ENCODE results near the gene KRTAP9-6.
"Not testable (repeated sequence)": the region's sequence is repeated elsewhere in the genome, so short reads cannot be mapped to it uniquely, and the experiment has no call there.

KRTAP9-6 gene, protein sequence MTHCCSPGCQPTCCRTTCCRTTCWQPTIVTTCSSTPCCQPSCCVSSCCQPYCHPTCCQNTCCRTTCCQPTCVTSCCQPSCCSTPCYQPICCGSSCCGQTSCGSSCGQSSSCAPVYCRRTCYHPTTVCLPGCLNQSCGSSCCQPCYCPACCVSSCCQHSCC

GRCh38 chr17:41265078-41265477, at the start of gene KRTAP9-6:
TSS of gene KRTAP9-6 (plus strand) at chr17:41265378. CDS start at chr17:41265378, 0 bp downstream.
- DNase-seq (ENCODE audit: low spot score), result no peak

DNA sequence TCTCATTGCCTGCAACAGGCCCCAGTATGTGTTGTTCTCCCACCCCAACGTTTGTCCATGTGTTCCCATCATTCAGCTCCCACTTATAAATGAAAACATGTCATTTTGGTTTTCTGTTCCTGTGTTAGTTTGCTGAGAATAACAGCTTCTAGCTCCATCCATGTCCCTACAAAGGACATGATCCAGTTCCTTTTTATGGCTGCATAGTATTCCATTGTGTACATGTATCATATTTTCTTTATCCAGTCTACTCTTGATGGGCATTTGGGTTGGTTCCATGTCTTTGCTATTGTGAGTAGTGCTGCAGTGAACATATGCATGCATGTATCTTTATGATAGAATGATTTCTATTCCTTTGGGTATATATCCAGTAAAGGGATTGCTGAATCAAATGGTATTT, 49.5 kb upstream of the KRTAP9-6 start:
- DNase-seq (ENCODE audit: low spot score), result no peak

DNA sequence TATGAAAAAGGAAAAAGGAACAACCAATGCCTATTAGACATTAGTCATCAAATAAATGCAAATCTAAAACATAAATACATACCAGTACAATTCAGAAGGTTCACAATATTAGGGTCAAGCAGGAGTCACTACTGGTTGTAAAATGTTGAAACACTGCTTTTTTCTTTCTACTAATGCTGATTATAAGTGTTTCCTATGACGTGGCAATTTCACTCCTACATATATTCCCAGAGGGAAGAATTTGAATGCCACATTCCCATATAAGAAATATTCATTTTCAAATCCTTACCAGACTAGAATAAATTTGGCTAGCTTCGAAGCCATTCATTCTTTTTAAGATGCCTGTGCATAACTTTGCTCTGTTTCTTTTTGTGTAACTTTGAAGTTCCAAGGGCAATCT, 41.4 kb upstream of the KRTAP9-6 start:
- DNase-seq (ENCODE audit: low spot score), result no peak

DNA sequence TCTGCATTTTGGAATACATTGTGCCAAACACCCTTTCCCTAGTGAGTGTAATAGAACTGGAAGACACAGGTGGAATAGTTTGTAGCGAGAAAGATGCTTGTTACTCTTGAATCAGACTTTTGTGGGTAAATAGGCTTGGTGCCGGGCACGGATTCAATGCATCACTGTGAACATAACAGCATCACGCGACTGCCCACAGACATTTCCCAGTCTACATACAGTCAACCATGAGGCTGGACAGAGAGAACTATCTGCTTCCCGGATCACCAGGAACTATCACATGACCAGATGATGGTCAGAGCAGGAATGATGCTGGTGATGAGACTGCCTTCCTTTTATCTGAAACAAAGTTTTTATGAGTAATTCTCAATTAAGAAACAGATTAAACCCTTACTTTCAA, 39.1 kb upstream of the KRTAP9-6 start:
- DNase-seq (ENCODE audit: low spot score), result no peak

DNA sequence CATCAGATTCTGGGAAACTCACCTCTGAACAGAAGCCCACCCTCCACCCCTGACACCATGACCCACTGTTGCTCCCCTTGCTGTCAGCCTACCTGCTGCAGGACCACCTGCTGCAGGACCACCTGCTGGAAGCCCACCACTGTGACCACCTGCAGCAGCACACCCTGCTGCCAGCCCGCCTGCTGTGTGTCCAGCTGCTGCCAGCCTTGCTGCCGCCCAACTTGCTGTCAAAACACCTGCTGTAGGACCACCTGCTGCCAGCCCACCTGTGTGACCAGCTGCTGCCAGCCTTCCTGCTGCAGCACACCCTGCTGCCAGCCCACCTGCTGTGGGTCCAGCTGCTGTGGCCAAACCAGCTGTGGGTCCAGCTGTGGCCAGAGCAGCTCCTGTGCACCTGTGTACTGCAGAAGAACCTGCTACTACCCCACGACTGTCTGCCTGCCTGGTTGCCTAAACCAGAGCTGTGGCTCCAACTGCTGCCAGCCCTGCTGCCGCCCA, 38.5 kb upstream of the KRTAP9-6 start, which contains the start of gene KRTAP9-2:
KRTAP9-2 (plus strand) TSS at position 51 of the 498 bp plus-strand sequence; CDS start at position 58, 7 bp downstream.
- DNase-seq (ENCODE audit: low spot score), result not testable (repeated sequence)

DNA sequence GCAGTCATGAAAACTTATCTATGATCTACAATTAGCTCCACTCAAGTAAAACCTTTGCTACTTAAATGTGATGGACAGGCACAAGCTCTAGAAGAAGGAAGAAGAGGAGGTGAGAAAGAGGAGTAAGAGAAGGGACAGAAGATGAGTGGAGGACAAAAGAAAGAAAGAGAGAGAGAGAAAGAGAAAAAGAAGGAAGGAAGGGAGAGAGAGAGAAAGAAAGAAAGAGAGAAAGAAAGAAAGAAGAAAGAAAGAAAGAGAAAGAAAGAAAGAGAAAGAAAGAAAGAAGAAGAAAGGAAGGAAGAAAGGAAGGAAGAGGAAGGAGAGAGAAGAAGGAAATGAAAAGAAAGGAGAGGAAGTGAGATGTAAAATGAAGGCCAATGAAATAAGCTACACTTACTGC, 35.1 kb upstream of the KRTAP9-6 start:
- no peak for DNase-seq (ENCODE audit: low spot score)

DNA sequence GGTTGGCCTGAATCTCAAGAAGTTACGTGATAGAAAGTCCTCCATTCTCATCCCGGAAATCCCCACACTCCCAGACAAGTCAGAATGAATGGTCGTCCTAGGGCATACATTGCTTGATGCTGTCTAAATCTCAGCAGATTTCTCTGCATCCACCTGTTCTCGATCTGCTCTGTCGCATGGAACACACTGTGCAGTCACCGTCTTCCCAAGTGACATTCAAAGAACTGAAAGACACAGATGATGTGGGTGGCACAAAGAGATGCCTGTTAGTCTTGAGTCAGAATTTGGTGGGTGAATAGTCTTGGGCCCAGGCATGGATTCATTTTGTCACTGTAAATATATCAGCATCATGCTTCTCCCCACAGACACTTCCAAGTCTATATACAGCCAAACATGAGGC, 33.4 kb upstream of the KRTAP9-6 start:
- DNase-seq (ENCODE audit: low spot score), result no peak

- not testable (repeated sequence) for DNase-seq (ENCODE audit: low spot score)
Observed at GRCh38 chr17:41232399-41233105, 32.6 kb upstream of the KRTAP9-6 start, which contains the start of gene KRTAP9-3. TSS of gene KRTAP9-3 (plus strand) at chr17:41232449. CDS start at chr17:41232502, 53 bp downstream.

GRCh38 chr17:41237116-41237515, 28.1 kb upstream of the KRTAP9-6 start:
- not testable (repeated sequence) for DNase-seq (ENCODE audit: low spot score)

- DNase-seq (ENCODE audit: low spot score), result not testable (repeated sequence)
Observed at GRCh38 chr17:41237949-41238437, 27.2 kb upstream of the KRTAP9-6 start, which contains the start of gene KRTAP9-8. TSS of gene KRTAP9-8 (plus strand) at chr17:41237999. CDS start at chr17:41238052, 53 bp downstream.

- DNase-seq (ENCODE audit: low spot score), result not testable (repeated sequence)
Observed at GRCh38 chr17:41246995-41247787, 18.0 kb upstream of the KRTAP9-6 start.

GRCh38 chr17:41249637-41250240, 15.4 kb upstream of the KRTAP9-6 start, which contains the start of gene KRTAP9-4:
TSS of gene KRTAP9-4 (plus strand) at chr17:41249687. CDS start at chr17:41249721, 34 bp downstream.
- not testable (repeated sequence) for DNase-seq (ENCODE audit: low spot score)

DNA sequence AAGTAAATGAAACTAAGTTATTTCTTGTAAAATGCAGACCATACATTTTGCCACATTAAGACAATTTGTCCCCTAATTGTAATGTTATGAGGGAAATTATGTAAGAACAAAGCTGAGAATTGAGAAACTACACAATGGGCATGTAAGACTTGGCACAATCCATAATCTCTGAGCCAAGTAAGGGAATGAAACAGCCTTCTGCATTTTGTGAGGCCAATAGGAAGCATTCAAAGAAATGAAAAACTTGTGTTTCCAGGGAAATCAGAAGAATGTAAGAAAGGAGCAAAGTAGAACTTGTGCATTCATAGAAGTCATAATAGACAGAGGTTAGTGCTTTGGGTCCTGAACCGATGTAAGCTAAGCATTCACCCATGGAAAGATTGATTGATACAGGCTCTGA, 13.9 kb upstream of the KRTAP9-6 start:
- no peak for DNase-seq (ENCODE audit: low spot score)

DNA sequence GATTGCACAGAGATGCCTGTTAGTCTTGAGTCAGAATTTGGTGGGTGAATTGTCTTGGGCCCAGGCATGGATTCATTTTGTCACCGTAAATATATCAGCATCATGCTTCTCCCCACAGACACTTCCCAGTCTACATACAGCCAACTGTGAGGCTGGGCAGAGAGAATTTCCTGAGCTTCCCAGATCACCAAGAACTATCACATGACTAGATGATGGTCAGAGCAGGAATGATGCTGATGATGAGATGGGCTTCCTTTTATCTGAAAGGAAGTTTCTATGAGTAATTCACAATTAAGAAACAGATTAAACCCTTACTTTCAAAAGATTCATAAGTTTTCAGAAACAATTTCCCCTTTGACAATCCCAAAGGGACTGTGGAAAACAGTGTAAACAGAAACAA, 10.3 kb upstream of the KRTAP9-6 start:
- DNase-seq (ENCODE audit: low spot score), result no peak

DNA sequence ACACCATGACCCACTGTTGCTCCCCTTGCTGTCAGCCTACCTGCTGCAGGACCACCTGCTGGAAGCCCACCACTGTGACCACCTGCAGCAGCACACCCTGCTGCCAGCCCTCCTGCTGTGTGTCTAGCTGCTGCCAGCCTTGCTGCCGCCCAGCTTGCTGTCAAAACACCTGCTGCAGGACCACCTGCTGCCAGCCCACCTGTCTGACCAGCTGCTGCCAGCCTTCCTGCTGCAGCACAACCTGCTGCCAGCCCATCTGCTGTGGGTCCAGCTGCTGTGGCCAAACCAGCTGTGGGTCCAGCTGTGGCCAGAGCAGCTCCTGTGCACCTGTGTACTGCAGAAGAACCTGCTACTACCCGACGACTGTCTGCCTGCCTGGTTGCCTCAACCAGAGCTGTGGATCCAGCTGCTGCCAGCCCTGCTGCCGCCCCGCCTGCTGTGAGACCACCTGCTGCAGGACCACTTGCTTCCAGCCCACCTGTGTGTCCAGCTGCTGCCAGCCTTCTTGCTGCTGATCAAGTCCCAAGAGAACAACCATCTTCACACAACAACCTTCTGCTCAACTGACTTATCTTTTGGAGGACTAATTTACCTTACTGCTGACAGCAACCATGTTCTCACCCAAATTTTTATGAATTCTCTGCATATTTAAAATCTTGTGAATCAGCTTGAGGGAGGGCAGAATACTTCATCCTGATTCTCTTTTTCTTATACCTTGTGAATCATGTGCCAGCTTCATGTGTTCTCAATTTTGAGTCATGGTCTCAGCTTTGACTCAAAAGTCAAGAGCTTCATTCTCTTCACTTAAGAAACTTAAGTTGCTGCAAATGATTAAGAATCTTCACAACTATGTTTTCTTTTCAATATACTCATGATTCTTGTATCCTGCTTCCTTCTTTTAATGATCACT, 9.5 kb upstream of the KRTAP9-6 start, which contains the start of gene KRTAP9-9:
KRTAP9-9 (plus strand) TSS at position 4 of the 910 bp plus-strand sequence.
- DNase-seq (ENCODE audit: low spot score), result not testable (repeated sequence)

DNA sequence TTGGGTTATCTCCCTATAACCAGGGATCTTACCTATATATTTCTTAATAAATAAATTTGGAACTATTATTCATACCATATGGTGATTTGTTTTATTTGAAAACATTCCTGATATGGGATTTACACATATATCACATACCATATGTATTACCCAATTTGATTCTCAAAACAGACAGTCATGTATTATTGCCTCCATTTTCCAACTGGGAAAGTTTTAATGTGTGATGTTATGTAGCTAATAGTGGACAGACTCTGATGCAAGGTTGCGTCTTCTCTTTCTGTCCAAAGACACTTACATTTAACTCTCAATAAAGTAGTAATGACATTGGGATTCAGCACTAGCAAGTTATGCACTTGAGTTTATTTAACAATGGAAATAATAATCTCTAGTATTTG, 8.9 kb upstream of the KRTAP9-6 start:
- no peak for DNase-seq (ENCODE audit: low spot score)

DNA sequence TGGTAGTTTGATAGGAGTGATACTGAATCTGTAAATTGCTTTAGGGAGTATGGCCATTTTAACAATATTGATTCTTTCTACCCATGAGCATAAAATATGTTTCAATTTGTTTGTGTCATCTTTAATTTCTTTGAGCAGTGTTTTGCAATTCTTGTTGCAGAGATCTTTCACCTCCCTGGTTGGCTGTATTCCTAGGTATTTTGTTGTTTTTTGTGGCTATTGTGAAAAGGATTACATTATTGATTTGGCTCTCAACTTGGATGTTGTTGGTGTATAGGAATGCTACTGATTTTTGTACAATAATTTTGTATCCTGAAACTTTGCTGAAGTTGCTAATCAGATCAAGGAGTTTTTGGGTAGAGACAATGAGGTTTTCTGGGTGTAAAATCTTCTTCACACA, 6.8 kb upstream of the KRTAP9-6 start:
- no peak for DNase-seq (ENCODE audit: low spot score)

- DNase-seq (ENCODE audit: low spot score), result no peak
Observed at GRCh38 chr17:41263212-41263611, 2.0 kb upstream of the KRTAP9-6 start.

- DNase-seq (ENCODE audit: low spot score), result no peak
Observed at GRCh38 chr17:41264599-41264998, 579 bp upstream of the KRTAP9-6 start.

DNA sequence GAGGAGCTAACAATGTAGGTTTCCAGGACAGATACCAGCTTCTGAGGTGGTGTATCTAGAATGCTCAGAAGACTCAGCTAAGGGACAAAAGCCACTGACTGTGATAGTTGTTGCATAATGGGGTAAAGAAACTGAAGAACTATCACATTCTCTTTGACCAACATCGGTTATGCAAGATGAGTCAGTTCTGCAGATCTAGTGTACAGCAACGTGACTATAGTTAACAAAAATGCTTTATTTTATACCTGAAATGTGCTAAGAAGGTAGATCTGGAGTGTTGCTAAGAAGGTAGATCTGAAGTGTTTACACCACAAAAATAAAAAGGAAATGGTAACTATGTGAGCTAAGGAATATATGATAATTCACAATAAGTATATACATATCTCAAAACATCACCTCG, 2.5 kb downstream of the KRTAP9-6 start:
- DNase-seq (ENCODE audit: low spot score), result no peak
